ENCODE data around the gene GTF3C1. TPM values are rescaled to one million over a fixed set of nuclear protein-coding genes. Genes with fewer than 3 reads are reported as not detected.

Gene GTF3C1
- total and polyA plus RNA-seq, 2 of the 13 experiments (the other 11 are each of a cell fraction or from before 2014, with no cell fraction given), result 29.2 to 72.7 TPM

DNA sequence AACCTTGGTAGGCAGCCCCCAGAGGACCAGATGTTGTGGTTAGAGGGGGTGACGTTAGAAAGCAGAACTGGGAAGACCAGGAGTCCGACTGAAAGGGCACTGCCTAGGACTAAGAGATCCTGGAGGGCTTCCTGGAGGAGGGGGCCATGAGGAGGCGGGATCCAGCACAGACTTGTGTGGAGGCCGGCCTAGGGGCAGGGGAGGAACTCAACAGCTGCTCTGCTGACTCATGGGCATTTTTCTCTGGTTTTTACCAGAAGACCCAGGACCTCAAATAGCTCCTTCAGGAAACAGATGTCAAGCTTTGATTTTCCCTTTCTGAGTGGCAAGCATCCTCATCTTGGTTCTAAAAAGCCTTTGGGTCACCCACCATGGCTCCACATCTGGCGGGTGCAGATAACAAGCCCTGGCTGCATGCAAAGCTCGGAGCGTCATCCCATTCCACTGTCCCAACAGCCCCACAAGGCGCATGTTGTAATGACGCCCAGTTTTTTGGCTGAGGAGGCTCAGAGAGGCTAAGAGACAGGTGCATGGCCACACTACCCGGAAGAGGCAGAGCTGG, 118.7 kb downstream of the GTF3C1 start:
- no peak for FAIRE-seq
- 61% methylated on average over 8 of the region's 10 CpGs for WGBS (ENCODE audit: low lambda C conversion rate)
- CTCF ChIA-PET (ENCODE audit: low intra/inter-chr PET ratio, low total read pairs), result no interaction called here
- TF ChIP-seq ZNF3 (CRISPR knock-in tag; IDR thresholded peaks at IDR 0.05) (no peak), TCF12 (IDR thresholded peaks at IDR 0.05) (no peak), TCF12 (CRISPR knock-in tag; IDR thresholded peaks at IDR 0.05) (no peak), SAP130 (CRISPR knock-in tag; IDR thresholded peaks at IDR 0.05; ENCODE audit: low read depth) (no peak), BRD4 (CRISPR knock-in tag; IDR thresholded peaks at IDR 0.05) (no peak), ZFP36 (IDR thresholded peaks at IDR 0.05; ENCODE audit: borderline replicate concordance, low read depth, low read length, partially characterized antibody) (peak; percentile 77)
- POLR2A ChIA-PET, result no interaction called here
- no peak overlapping the region for H2AFZ ChIP-seq (ENCODE audit: low read length)
- no peaks in the 10 kb centered on the region for H3K36me3 ChIP-seq (replicated peaks in 1 of 2; ENCODE audit: control insufficient read depth in 1 of 2, insufficient read depth in 2 of 2, low read length in 2 of 2)
- H3K27me3 ChIP-seq (ENCODE audit: control insufficient read depth in 1 of 2, insufficient read depth in 2 of 2, low read length in 2 of 2), result peaks cover 0 to 10% of the 10 kb centered on the region in 2 experiments; a peak in 3 of 5 replicates
- intact Hi-C loops (cut with micrococcal nuclease; ENCODE audit: unreplicated experiment), result no loop called here
- no peak overlapping the region for H3K9ac ChIP-seq (ENCODE audit: insufficient read depth, low read depth, low read length)
- no peak overlapping the region for H3K27ac ChIP-seq (ENCODE audit: extremely low read length, insufficient read depth, low read length)
- in situ Hi-C loops (cut with HindIII; ENCODE audit: extremely low pct_ligation_motif_present, low pct_unique_long_range_greater_than_20kb), result no loop called here
- no peaks in the 10 kb centered on the region for H4K20me1 ChIP-seq (ENCODE audit: insufficient read depth, low read length)
- BruUV-seq (replicated peaks), result no TSS peak
- H3K4me3 ChIP-seq (replicated peaks in 1 of 3; ENCODE audit: insufficient read depth in 1 of 3, low read depth in 2 of 3, low read length in 3 of 3), result no peak overlapping the region
- H3K4me1 ChIP-seq (ENCODE audit: insufficient read depth, low read length), result 0 out of 2 replicates have a peak, but pooled peaks cover 10% of the 10 kb centered on the region
- ATAC-seq, result no peak
- DNase-seq (ENCODE audit: low spot score), result no peak
- H3K4me2 ChIP-seq (ENCODE audit: low read depth, low read length), result no peak overlapping the region
- H3K9me3 ChIP-seq (ENCODE audit: low read length), result no peaks in the 10 kb centered on the region
- no peaks in the 10 kb centered on the region for H3K79me2 ChIP-seq (ENCODE audit: insufficient read depth, low read length)

DNA sequence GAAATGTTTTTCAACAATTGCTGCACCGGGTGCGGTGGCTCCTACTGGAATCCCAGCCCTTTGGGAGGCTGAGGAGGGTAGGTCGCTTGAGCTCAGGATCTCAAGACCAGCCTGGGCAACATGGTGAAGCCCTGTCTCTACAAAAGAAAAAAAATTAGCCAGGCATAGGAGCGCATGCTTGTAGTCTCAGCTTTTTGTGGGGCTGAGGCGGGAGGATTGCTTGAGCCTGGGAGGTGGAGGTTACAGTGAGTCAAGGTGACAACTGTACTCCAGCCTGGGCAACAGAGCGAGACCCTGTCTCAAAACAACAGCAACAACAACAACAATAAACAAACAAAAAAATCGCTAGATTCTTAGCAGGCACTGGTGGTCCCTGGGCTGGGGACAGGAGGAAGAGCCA, 119.2 kb downstream of the GTF3C1 start:
- peaks cover 0 to 10% of the 10 kb centered on the region in 2 experiments; a peak in 3 of 5 replicates for H3K27me3 ChIP-seq (ENCODE audit: control insufficient read depth in 1 of 2, insufficient read depth in 2 of 2, low read length in 2 of 2)
- no peak overlapping the region for H3K9ac ChIP-seq (ENCODE audit: insufficient read depth, low read depth, low read length)
- TF ChIP-seq ZNF549 (CRISPR knock-in tag; IDR thresholded peaks at IDR 0.05), result no peak
- TF ChIP-seq, protein P1, sequence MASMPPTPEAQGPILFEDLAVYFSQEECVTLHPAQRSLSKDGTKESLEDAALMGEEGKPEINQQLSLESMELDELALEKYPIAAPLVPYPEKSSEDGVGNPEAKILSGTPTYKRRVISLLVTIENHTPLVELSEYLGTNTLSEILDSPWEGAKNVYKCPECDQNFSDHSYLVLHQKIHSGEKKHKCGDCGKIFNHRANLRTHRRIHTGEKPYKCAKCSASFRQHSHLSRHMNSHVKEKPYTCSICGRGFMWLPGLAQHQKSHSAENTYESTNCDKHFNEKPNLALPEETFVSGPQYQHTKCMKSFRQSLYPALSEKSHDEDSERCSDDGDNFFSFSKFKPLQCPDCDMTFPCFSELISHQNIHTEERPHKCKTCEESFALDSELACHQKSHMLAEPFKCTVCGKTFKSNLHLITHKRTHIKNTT (CRISPR knock-in tag; IDR thresholded peaks at IDR 0.05), result no peak
- TF ChIP-seq ZNF12 (CRISPR knock-in tag; IDR thresholded peaks at IDR 0.05), result no peak
- TF ChIP-seq ZNF543 (CRISPR knock-in tag; IDR thresholded peaks at IDR 0.05), result no peak
- TF ChIP-seq TBX3 (IDR thresholded peaks at IDR 0.05; ENCODE audit: borderline replicate concordance), result no peak
- TF ChIP-seq NFE2 (CRISPR knock-in tag; IDR thresholded peaks at IDR 0.05), result no peak
- TF ChIP-seq ARNT2 (CRISPR knock-in tag; IDR thresholded peaks at IDR 0.05; ENCODE audit: low read depth), result no peak
- intact Hi-C loops (cut with micrococcal nuclease; ENCODE audit: unreplicated experiment) (no loop called here), in situ Hi-C loops (cut with HindIII; ENCODE audit: extremely low pct_ligation_motif_present, low pct_unique_long_range_greater_than_20kb) (no loop called here)
- FAIRE-seq (no peak), ATAC-seq (no peak), DNase-seq (ENCODE audit: low spot score) (no peak)
- no TSS peak for BruUV-seq (replicated peaks)
- H2AFZ ChIP-seq (ENCODE audit: low read length), result no peak overlapping the region
- H3K4me3 ChIP-seq (replicated peaks in 1 of 3; ENCODE audit: insufficient read depth in 1 of 3, low read depth in 2 of 3, low read length in 3 of 3), result no peak overlapping the region
- CTCF ChIA-PET (ENCODE audit: low intra/inter-chr PET ratio, low total read pairs), result no interaction called here
- H3K4me2 ChIP-seq (ENCODE audit: low read depth, low read length), result no peak overlapping the region
- H3K4me1 ChIP-seq (ENCODE audit: insufficient read depth, low read length), result 0 out of 2 replicates have a peak, but pooled peaks cover 10% of the 10 kb centered on the region
- no peaks in the 10 kb centered on the region for H3K9me3 ChIP-seq (ENCODE audit: low read length)
- H3K79me2 ChIP-seq (ENCODE audit: insufficient read depth, low read length), result no peaks in the 10 kb centered on the region
- H3K27ac ChIP-seq (ENCODE audit: extremely low read length, insufficient read depth, low read length), result no peak overlapping the region
- H4K20me1 ChIP-seq (ENCODE audit: insufficient read depth, low read length), result no peaks in the 10 kb centered on the region
- POLR2A ChIA-PET, result no interaction called here
- 67% methylated on average over 7 of the region's 7 CpGs for WGBS (ENCODE audit: low lambda C conversion rate)
- no peaks in the 10 kb centered on the region for H3K36me3 ChIP-seq (replicated peaks in 1 of 2; ENCODE audit: control insufficient read depth in 1 of 2, insufficient read depth in 2 of 2, low read length in 2 of 2)

Data from HepG2 (cell line).